HEK293 (cell line): ENCODE measurements around the gene ZNF747.

Source experiments
- CTCF ChIA-PET: fragments of 350-600 bp; formaldehyde crosslinking; extraction: SDS; loops from one replicate; lab custom pipeline; 2021; ENCODE audit warnings: antibody characterized with exemption; lab: Yijun Ruan, JAX
- POLR2A ChIA-PET: fragments of 300-600 bp; formaldehyde crosslinking; extraction: SDS; loops from one replicate; lab custom pipeline; 2020; ENCODE audit warnings: antibody characterized with exemption, inconsistent platforms; lab: Yijun Ruan, JAX
- H3K27ac ChIP-seq: fragments of 200-500 bp; sonication (Bioruptor generic); 2 replicates; pipeline ENCODE4 v1.5.1; 2014; ENCODE audit warnings: low read depth, low read length, control low read depth, inconsistent platforms; ENCODE audit errors: extremely low read depth
- H3K36me3 ChIP-seq, 2 experiments: fragments of 200-500 bp in 1 of 2; sonication (Bioruptor generic) in 1 of 2; 1 replicate in 1 of 2; 2 replicates in 1 of 2; pipeline ENCODE4 v1.5.1; 2014 to 2017; ENCODE audit warnings: inconsistent platforms in 2 of 2, low read length in 2 of 2; ENCODE audit not compliant: control insufficient read depth in 2 of 2, insufficient read depth in 1 of 2
- H3K4me1 ChIP-seq: fragments of 200-500 bp; sonication (Bioruptor generic); 2 replicates; pipeline ENCODE4 v1.5.1; 2014; ENCODE audit warnings: mild to moderate bottlenecking, low read length, inconsistent platforms; ENCODE audit not compliant: control insufficient read depth, insufficient read depth
- H3K4me3 ChIP-seq: 2 replicates; pipeline ENCODE4 v1.5.1; 2011; ENCODE audit warnings: low read depth, mild to moderate bottlenecking, control low read depth, low read length, moderate library complexity
- H3K9me3 ChIP-seq: fragments of 200-500 bp; sonication (Bioruptor generic); 2 replicates; pipeline ENCODE4 v1.5.1; 2014; ENCODE audit warnings: low read depth, low read length, inconsistent platforms; ENCODE audit not compliant: control insufficient read depth, insufficient read depth
- EGR2 ChIP-seq: fragments of 450-650 bp; formaldehyde crosslinking; IDR thresholded peaks from 2 replicates; pipeline ENCODE4 v1.5.1; 2016; ENCODE audit warnings: low read depth, missing biosample characterization, missing genetic modification characterization
- GLI2 ChIP-seq: fragments of 450-650 bp; formaldehyde crosslinking; IDR thresholded peaks from 2 replicates; pipeline ENCODE4; 2017; ENCODE audit warnings: missing biosample characterization, missing genetic modification characterization, low read depth, borderline replicate concordance
- IKZF3 ChIP-seq: fragments of 450-650 bp; IDR thresholded peaks from 2 replicates; pipeline ENCODE4 v1.5.0; 2018; ENCODE audit warnings: missing biosample characterization, mild to moderate bottlenecking, missing genetic modification characterization, moderate library complexity
- KLF17 ChIP-seq: fragments of 450-650 bp; formaldehyde crosslinking; IDR thresholded peaks from 2 replicates; pipeline ENCODE4 v1.5.1; 2016; ENCODE audit warnings: missing biosample characterization, missing genetic modification characterization
- KLF9 ChIP-seq: fragments of 450-650 bp; formaldehyde crosslinking; IDR thresholded peaks from 2 replicates; pipeline ENCODE4 v1.5.1; 2016; ENCODE audit warnings: missing biosample characterization, missing genetic modification characterization, low read depth
- PRDM1 ChIP-seq: fragments of 450-650 bp; formaldehyde crosslinking; IDR thresholded peaks from 2 replicates; pipeline ENCODE4; 2016; ENCODE audit warnings: missing biosample characterization, missing genetic modification characterization
- PRDM10 ChIP-seq: fragments of 450-650 bp; formaldehyde crosslinking; IDR thresholded peaks from 2 replicates; pipeline ENCODE4 v1.5.1; 2016; ENCODE audit warnings: missing biosample characterization, missing genetic modification characterization
- SP7 ChIP-seq: fragments of 450-650 bp; formaldehyde crosslinking; IDR thresholded peaks from 2 replicates; pipeline ENCODE4 v1.5.1; 2016; ENCODE audit warnings: missing biosample characterization, missing genetic modification characterization
- YY1 ChIP-seq: fragments of 450-650 bp; formaldehyde crosslinking; IDR thresholded peaks from 2 replicates; pipeline ENCODE4 v1.5.1; 2018; ENCODE audit warnings: missing biosample characterization, missing genetic modification characterization
- YY2 ChIP-seq: fragments of 450-650 bp; formaldehyde crosslinking; IDR thresholded peaks from 2 replicates; pipeline ENCODE4 v1.5.1; 2016; ENCODE audit warnings: missing biosample characterization, missing genetic modification characterization
- ZBTB1 ChIP-seq: fragments of 450-650 bp; formaldehyde crosslinking; IDR thresholded peaks from 2 replicates; pipeline ENCODE4 v1.5.1; 2016; ENCODE audit warnings: missing biosample characterization, missing genetic modification characterization
- ZBTB17 ChIP-seq: fragments of 450-650 bp; formaldehyde crosslinking; IDR thresholded peaks from 2 replicates; pipeline ENCODE4 v1.5.1; 2016; ENCODE audit warnings: missing biosample characterization, missing genetic modification characterization
- ZBTB20 ChIP-seq: fragments of 450-650 bp; formaldehyde crosslinking; IDR thresholded peaks from 2 replicates; pipeline ENCODE4 v1.5.1; 2016; ENCODE audit warnings: missing biosample characterization, missing genetic modification characterization
- ZBTB21 ChIP-seq: fragments of 450-650 bp; formaldehyde crosslinking; IDR thresholded peaks from 2 replicates; pipeline ENCODE4 v1.5.1; 2017; ENCODE audit warnings: missing biosample characterization, missing genetic modification characterization
- ZBTB48 ChIP-seq: fragments of 450-650 bp; formaldehyde crosslinking; IDR thresholded peaks from 2 replicates; pipeline ENCODE4 v1.5.1; 2016; ENCODE audit warnings: missing biosample characterization, missing genetic modification characterization
- ZNF2 ChIP-seq: fragments of 450-650 bp; formaldehyde crosslinking; IDR thresholded peaks from 2 replicates; pipeline ENCODE4 v1.5.1; 2016; ENCODE audit warnings: missing biosample characterization, missing genetic modification characterization
- ZNF24 ChIP-seq: fragments of 450-650 bp; formaldehyde crosslinking; IDR thresholded peaks from 2 replicates; pipeline ENCODE4 v1.5.1; 2016; ENCODE audit warnings: missing biosample characterization, missing genetic modification characterization
- ZNF302 ChIP-seq: fragments of 450-650 bp; formaldehyde crosslinking; IDR thresholded peaks from 2 replicates; pipeline ENCODE4 v1.5.1; 2016; ENCODE audit warnings: missing biosample characterization, missing genetic modification characterization, low read depth
- ZNF324 ChIP-seq: fragments of 450-650 bp; formaldehyde crosslinking; IDR thresholded peaks from 2 replicates; pipeline ENCODE4 v1.5.1; 2016; ENCODE audit warnings: missing biosample characterization, missing genetic modification characterization
- ZNF341 ChIP-seq: fragments of 450-650 bp; formaldehyde crosslinking; IDR thresholded peaks from 2 replicates; pipeline ENCODE4; 2016; ENCODE audit warnings: low read depth, missing biosample characterization, missing genetic modification characterization
- ZNF350 ChIP-seq: fragments of 450-650 bp; formaldehyde crosslinking; IDR thresholded peaks from 2 replicates; pipeline ENCODE4 v1.5.0; 2017; ENCODE audit warnings: missing biosample characterization, mild to moderate bottlenecking, missing genetic modification characterization
- ZNF366 ChIP-seq: fragments of 450-650 bp; formaldehyde crosslinking; conservative IDR thresholded peaks from 2 replicates; pipeline ENCODE4 v1.5.1; 2016; ENCODE audit warnings: missing biosample characterization, missing genetic modification characterization
- ZNF514 ChIP-seq: fragments of 450-650 bp; formaldehyde crosslinking; IDR thresholded peaks from 2 replicates; pipeline ENCODE4 v1.5.1; 2016; ENCODE audit warnings: missing biosample characterization, missing genetic modification characterization
- ZNF548 ChIP-seq: fragments of 450-650 bp; formaldehyde crosslinking; IDR thresholded peaks from 2 replicates; pipeline ENCODE4 v1.5.1; 2016; ENCODE audit warnings: missing biosample characterization, missing genetic modification characterization
- ZNF621 ChIP-seq: fragments of 450-650 bp; formaldehyde crosslinking; IDR thresholded peaks from 2 replicates; pipeline ENCODE4 v1.5.1; 2017; ENCODE audit warnings: missing biosample characterization, missing genetic modification characterization
- ZNF624 ChIP-seq: fragments of 450-650 bp; formaldehyde crosslinking; IDR thresholded peaks from 2 replicates; pipeline ENCODE4 v1.5.1; 2017; ENCODE audit warnings: missing biosample characterization, missing genetic modification characterization
- ZNF629 ChIP-seq: fragments of 450-650 bp; formaldehyde crosslinking; IDR thresholded peaks from 2 replicates; pipeline ENCODE4 v1.5.1; 2017; ENCODE audit warnings: missing biosample characterization, missing genetic modification characterization
- ZNF654 ChIP-seq: fragments of 450-650 bp; formaldehyde crosslinking; IDR thresholded peaks from 2 replicates; pipeline ENCODE4 v1.5.1; 2016; ENCODE audit warnings: low read depth, missing biosample characterization, missing genetic modification characterization
- ZNF704 ChIP-seq: fragments of 450-650 bp; formaldehyde crosslinking; IDR thresholded peaks from 2 replicates; pipeline ENCODE4 v1.5.1; 2016; ENCODE audit warnings: missing biosample characterization, missing genetic modification characterization
- ZNF76 ChIP-seq: fragments of 450-650 bp; formaldehyde crosslinking; IDR thresholded peaks from 2 replicates; pipeline ENCODE4; 2016; ENCODE audit warnings: low read depth, missing biosample characterization, missing genetic modification characterization, borderline replicate concordance
- ZNF777 ChIP-seq: fragments of 450-650 bp; formaldehyde crosslinking; IDR thresholded peaks from 2 replicates; pipeline ENCODE4 v1.5.1; 2017; ENCODE audit warnings: missing biosample characterization, missing genetic modification characterization, borderline replicate concordance
- ZXDB ChIP-seq: fragments of 450-650 bp; formaldehyde crosslinking; IDR thresholded peaks from 2 replicates; pipeline ENCODE4 v1.5.1; 2016; ENCODE audit warnings: missing biosample characterization, missing genetic modification characterization
- TF ChIP-seq, protein P1 (sequence below): fragments of 450-650 bp; formaldehyde crosslinking; IDR thresholded peaks from 2 replicates; pipeline ENCODE4 v1.5.1; 2017; ENCODE audit warnings: missing biosample characterization, missing genetic modification characterization

ZNF747 gene

GRCh38 chr16:30527635-30528178 lies 7.0 kb downstream of the ZNF747 start:
- ChIA-PET POLR2A (interaction anchor here (0.8 to 2.5 kb wide), 19 partner anchors 8 to 157 kb away, joined by 3 to 25 read pairs (median 4); partner anchors contain the start of genes DCTPP1, SEPHS2, TBC1D10B and ZNF48), CTCF (interaction anchor here (0.7 to 1.0 kb wide), 3 partner anchors 88 to 436 kb away, joined by 3 read pairs; partner anchors contain the start of gene TBX6)
- peaks cover 9% of the 10 kb centered on the region for H3K4me1 ChIP-seq
- H3K27ac ChIP-seq: peak overlapping the region; percentile 64
- peak overlapping the region; percentile 13; the same call in 1 of the 2 replicates for H3K4me3 ChIP-seq
- peaks cover 6 to 38% of the 10 kb centered on the region in 2 experiments; a peak in 2 of 3 replicates for H3K36me3 ChIP-seq
- no peaks in the 10 kb centered on the region for H3K9me3 ChIP-seq
- TF ChIP-seq ZNF514 (no peak), ZBTB1 (no peak), ZNF350 (tag by site-specific recombination) (no peak), KLF9 (tag by site-specific recombination) (no peak), ZBTB20 (no peak; the same call in 1 of the 2 replicates), ZNF777 (tag by site-specific recombination) (no peak), PRDM1 (peak; percentile 76), YY1 (tag by site-specific recombination) (peak; percentile 63; the same call in 1 of the 2 replicates), ZNF324 (tag by site-specific recombination) (no peak), ZBTB21 (tag by site-specific recombination) (no peak), ZNF76 (tag by site-specific recombination) (no peak), ZNF654 (no peak), ZNF2 (0 out of 2 replicates have a peak, but pooled peaks have one; percentile 8), ZNF629 (tag by site-specific recombination) (no peak), ZNF24 (tag by site-specific recombination) (peak; percentile 30; the same call in 1 of the 2 replicates), ZBTB48 (no peak), ZNF366 (tag by site-specific recombination) (peak; percentile 31; the same call in 1 of the 2 replicates), ZXDB (tag by site-specific recombination) (0 out of 2 replicates have a peak, but pooled peaks have one; percentile 2), IKZF3 (tag by site-specific recombination) (no peak; the same call in 1 of the 2 replicates), YY2 (peak; percentile 80; the same call in 1 of the 2 replicates), ZNF548 (tag by site-specific recombination) (no peak), ZNF621 (tag by site-specific recombination) (no peak), EGR2 (tag by site-specific recombination) (no peak), KLF17 (tag by site-specific recombination) (no peak), ZBTB17 (tag by site-specific recombination) (peak; percentile 84), ZNF341 (tag by site-specific recombination) (no peak), ZNF302 (tag by site-specific recombination) (no peak), SP7 (tag by site-specific recombination) (no peak), ZNF624 (tag by site-specific recombination) (no peak), GLI2 (tag by site-specific recombination) (no peak), PRDM10 (no peak; the same call in 1 of the 2 replicates), ZNF704 (tag by site-specific recombination) (no peak)
- TF ChIP-seq, protein P1, sequence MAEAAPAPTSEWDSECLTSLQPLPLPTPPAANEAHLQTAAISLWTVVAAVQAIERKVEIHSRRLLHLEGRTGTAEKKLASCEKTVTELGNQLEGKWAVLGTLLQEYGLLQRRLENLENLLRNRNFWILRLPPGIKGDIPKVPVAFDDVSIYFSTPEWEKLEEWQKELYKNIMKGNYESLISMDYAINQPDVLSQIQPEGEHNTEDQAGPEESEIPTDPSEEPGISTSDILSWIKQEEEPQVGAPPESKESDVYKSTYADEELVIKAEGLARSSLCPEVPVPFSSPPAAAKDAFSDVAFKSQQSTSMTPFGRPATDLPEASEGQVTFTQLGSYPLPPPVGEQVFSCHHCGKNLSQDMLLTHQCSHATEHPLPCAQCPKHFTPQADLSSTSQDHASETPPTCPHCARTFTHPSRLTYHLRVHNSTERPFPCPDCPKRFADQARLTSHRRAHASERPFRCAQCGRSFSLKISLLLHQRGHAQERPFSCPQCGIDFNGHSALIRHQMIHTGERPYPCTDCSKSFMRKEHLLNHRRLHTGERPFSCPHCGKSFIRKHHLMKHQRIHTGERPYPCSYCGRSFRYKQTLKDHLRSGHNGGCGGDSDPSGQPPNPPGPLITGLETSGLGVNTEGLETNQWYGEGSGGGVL (tag by site-specific recombination): peak; percentile 90; the same call in 1 of the 2 replicates
